ENCODE measurements around the gene PPFIBP1.

DNA sequence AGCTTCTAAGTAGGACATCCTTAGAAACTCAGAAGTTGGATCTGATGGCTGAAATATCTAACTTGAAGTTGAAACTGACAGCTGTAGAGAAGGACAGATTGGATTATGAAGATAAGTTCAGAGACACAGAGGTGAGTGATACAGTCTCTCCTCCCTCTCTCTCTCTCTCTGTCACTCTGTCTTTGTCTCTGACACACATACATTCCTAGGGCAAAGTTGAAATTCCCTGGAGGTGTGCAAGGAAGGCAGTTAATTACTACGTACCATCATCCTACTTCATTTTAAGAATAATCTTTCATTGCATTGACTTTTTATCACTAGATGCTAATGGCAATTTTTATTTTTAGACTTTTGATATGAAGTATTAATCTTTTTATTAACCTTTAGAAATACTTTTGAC, 126.0 kb downstream of the PPFIBP1 start:
- TF ChIP-seq, protein P1, sequence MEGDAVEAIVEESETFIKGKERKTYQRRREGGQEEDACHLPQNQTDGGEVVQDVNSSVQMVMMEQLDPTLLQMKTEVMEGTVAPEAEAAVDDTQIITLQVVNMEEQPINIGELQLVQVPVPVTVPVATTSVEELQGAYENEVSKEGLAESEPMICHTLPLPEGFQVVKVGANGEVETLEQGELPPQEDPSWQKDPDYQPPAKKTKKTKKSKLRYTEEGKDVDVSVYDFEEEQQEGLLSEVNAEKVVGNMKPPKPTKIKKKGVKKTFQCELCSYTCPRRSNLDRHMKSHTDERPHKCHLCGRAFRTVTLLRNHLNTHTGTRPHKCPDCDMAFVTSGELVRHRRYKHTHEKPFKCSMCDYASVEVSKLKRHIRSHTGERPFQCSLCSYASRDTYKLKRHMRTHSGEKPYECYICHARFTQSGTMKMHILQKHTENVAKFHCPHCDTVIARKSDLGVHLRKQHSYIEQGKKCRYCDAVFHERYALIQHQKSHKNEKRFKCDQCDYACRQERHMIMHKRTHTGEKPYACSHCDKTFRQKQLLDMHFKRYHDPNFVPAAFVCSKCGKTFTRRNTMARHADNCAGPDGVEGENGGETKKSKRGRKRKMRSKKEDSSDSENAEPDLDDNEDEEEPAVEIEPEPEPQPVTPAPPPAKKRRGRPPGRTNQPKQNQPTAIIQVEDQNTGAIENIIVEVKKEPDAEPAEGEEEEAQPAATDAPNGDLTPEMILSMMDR (IDR thresholded peaks at IDR 0.05; ENCODE audit: low read length) = no peak
- no peak for TF ChIP-seq EZH2 (optimal IDR thresholded peaks at IDR 0.05; ENCODE audit: low read depth, low read length)

All from MM.1S (cell line).